Testis (tissue), 3 donors: ENCODE measurements around the gene DCST2. TPM values are rescaled to one million over a fixed set of nuclear protein-coding genes. Genes with fewer than 3 reads are reported as not detected.
A peak's percentile ranks its signal among the peaks of the same experiment; 100 is the strongest.

Source experiments
- DNase-seq: peaks from one replicate; pipeline ENCODE4 v3.0.0-alpha.2; 2019
- H3K27ac ChIP-seq, 2 donors: fragments of 200-600 bp; sonication (generic); one replicate each; pipeline ENCODE4 v1.5.1; 2019
- H3K27me3 ChIP-seq: fragments of 200-600 bp; sonication (generic); one replicate; pipeline ENCODE4 v1.5.1; 2019
- H3K36me3 ChIP-seq: fragments of 200-600 bp; sonication (generic); one replicate; pipeline ENCODE4 v1.5.1; 2017; ENCODE audit warnings: low read depth; ENCODE audit errors: missing control alignments
- H3K4me1 ChIP-seq: fragments of 200-600 bp; sonication (generic); one replicate; pipeline ENCODE4 v1.5.1; 2019
- H3K4me3 ChIP-seq, 2 donors: fragments of 200-600 bp; sonication (generic); one replicate each; pipeline ENCODE4 v1.5.1; 2017 to 2019
- H3K9me3 ChIP-seq: fragments of 200-600 bp; sonication (generic); one replicate; pipeline ENCODE4 v1.5.1; 2017
- CTCF ChIP-seq, 3 experiments: fragments of 450-650 bp in 2 of 3; fragments of 200-600 bp in 1 of 3; sonication (generic) in 1 of 3; IDR thresholded peaks; one replicate each; pipeline ENCODE4 v1.5.1; 2016 to 2019; ENCODE audit warnings: antibody characterized with exemption in 3 of 3, mild to moderate bottlenecking in 2 of 3, moderate library complexity in 1 of 3
- POLR2A ChIP-seq: fragments of 450-650 bp; IDR thresholded peaks from one replicate; pipeline ENCODE4 v1.6.1; 2017; ENCODE audit warnings: antibody characterized with exemption, mild to moderate bottlenecking, moderate library complexity
- WGBS, 2 donors: methylation state at CpG; one replicate each; pipeline ENCODE4 v1.1.5; 2018; 5-methylcytosine and 5-hydroxymethylcytosine counted together
- intact Hi-C: fragments of 100-400 bp; cut with DNase I; formaldehyde crosslinking; loops from one replicate; pipeline ENCODE4 v1.15.1; 2023; ENCODE audit warnings: low total_unique reads
- polyA plus RNA-seq: library from polyadenylated mRNA; stranded (reverse); fragments of 350-450 nt; fragmentation: Illumina TruSeq; extraction: RNeasy Lipid Tissue Mini Kit (QIAGEN cat#74804); gene quantifications from one replicate; pipeline ENCODE4 v1.2.3, GENCODE V29; 2014; ENCODE audit warnings: low read depth, low replicate concordance; ENCODE audit not compliant: insufficient read depth
- total RNA-seq, 2 donors: library from RNA; depleted of rRNA; stranded (reverse); fragments of >200 nt; gene quantifications; one replicate each; pipeline ENCODE4 v1.2.3, GENCODE V29; 2016

The DCST2 gene
- total and polyA plus RNA-seq, 3 donors from 2014 or later = 9.9 to 20.4 (median 14.4) TPM

- Histone ChIP-seq H3K27ac (no peak overlapping the region), H3K4me1 (peaks cover 21% of the 10 kb centered on the region), H3K4me3 (no peak overlapping the region), H3K9me3 (no peaks in the 10 kb centered on the region), H3K27me3 (no peaks in the 10 kb centered on the region), H3K36me3 (no peaks in the 10 kb centered on the region)
- TF ChIP-seq CTCF (IDR thresholded peaks at IDR 0.05) (no peak), POLR2A (no peak)
- WGBS, 2 donors = 27 to 37% methylated on average over 3 to 26 of the region's 29 CpGs
- no peak for DNase-seq
- intact Hi-C loops = loop anchor here (5.0 kb wide), 1 partner anchor 110 kb away; no protein-coding TSS in a partner anchor
These were observed 28.6 kb upstream of the DCST2 start for GRCh38 chr1:155062151-155062686.

GRCh38 chr1:155061381-155062150 is 28.0 kb upstream of the DCST2 start:
- WGBS, 2 donors = 33 to 34% methylated on average over 12 to 21 of the region's 21 CpGs
- intact Hi-C loops = loop anchor here (5.0 kb wide), 1 partner anchor 109 kb away; no protein-coding TSS in a partner anchor

GRCh38 chr1:155060736-155061135 is 27.2 kb upstream of the DCST2 start:
- intact Hi-C loops = loop anchor here (5.0 kb wide), 1 partner anchor 108 kb away; no protein-coding TSS in a partner anchor
- Histone ChIP-seq H3K4me1 (peaks cover 21% of the 10 kb centered on the region), H3K36me3 (no peaks in the 10 kb centered on the region), H3K27me3 (no peaks in the 10 kb centered on the region), H3K9me3 (no peaks in the 10 kb centered on the region), H3K4me3 (no peak overlapping the region), H3K27ac (no peak overlapping the region)
- TF ChIP-seq POLR2A (no peak), CTCF (IDR thresholded peaks at IDR 0.05) (no peak)
- no peak for DNase-seq
- WGBS, 2 donors = 76 to 93% methylated on average over 8 of the region's 8 CpGs

More at GRCh38 chr1:155061381-155062150, 28.0 kb upstream of the DCST2 start:
- Histone ChIP-seq H3K4me3 (no peak overlapping the region), H3K27me3 (no peaks in the 10 kb centered on the region), H3K27ac (no peak overlapping the region), H3K36me3 (no peaks in the 10 kb centered on the region), H3K9me3 (no peaks in the 10 kb centered on the region), H3K4me1 (peaks cover 21% of the 10 kb centered on the region)
- peak; percentile 92 for DNase-seq
- peak; percentile 96 to 100 (median 96) for TF ChIP-seq CTCF (IDR thresholded peaks at IDR 0.05)
- TF ChIP-seq POLR2A = no peak

GRCh38 chr1:155057788-155058211 is 24.2 kb upstream of the DCST2 start:
- Histone ChIP-seq H3K27me3 (no peaks in the 10 kb centered on the region), H3K4me1 (peaks cover 11% of the 10 kb centered on the region), H3K4me3 (no peak overlapping the region), H3K36me3 (no peaks in the 10 kb centered on the region), H3K9me3 (no peaks in the 10 kb centered on the region), H3K27ac (no peak overlapping the region)
- TF ChIP-seq POLR2A = no peak
- TF ChIP-seq CTCF (IDR thresholded peaks at IDR 0.05) = no peak
- WGBS, 2 donors = 93 to 94% methylated on average over 9 to 13 of the region's 13 CpGs
- DNase-seq = no peak
- intact Hi-C loops = no loop called here
